ENCODE data around the gene PTPRD. TPM values are rescaled to one million over a fixed set of nuclear protein-coding genes. Genes with fewer than 3 reads are reported as not detected.

Gene PTPRD
- total RNA-seq, 1 donor from 2014 or later = 5.7 TPM

DNA sequence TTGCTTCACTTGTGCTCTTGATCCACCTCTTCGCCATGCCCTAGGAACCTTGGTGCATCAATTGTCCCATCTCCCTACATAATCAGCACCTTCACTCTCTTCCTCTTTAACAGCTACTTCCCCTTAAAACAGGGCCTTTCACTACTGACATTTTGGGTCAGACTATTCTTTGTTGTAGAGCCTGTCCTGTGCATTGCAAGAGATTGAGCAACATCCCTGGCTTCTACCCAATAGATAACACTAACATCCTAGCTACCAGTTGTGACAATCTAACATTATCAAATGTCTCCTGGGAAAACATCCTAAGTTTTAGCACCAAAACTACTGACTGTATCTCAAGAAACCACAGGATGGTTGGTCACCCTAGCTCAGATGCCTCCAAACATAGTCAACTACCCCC is 1958.9 kb downstream of the PTPRD start:
- H3K27ac Mint-ChIP-seq (ENCODE audit: unreplicated experiment) = no peak overlapping the region
- H3K4me3 Mint-ChIP-seq (ENCODE audit: unreplicated experiment) = no peak overlapping the region
- no peak for DNase-seq (ENCODE audit: low spot score)
- no peaks in the 10 kb centered on the region for H3K4me1 Mint-ChIP-seq (ENCODE audit: low read depth)
- H3K9me3 Mint-ChIP-seq (ENCODE audit: low read depth) = no peaks in the 10 kb centered on the region
- TF ChIP-seq, protein P1, sequence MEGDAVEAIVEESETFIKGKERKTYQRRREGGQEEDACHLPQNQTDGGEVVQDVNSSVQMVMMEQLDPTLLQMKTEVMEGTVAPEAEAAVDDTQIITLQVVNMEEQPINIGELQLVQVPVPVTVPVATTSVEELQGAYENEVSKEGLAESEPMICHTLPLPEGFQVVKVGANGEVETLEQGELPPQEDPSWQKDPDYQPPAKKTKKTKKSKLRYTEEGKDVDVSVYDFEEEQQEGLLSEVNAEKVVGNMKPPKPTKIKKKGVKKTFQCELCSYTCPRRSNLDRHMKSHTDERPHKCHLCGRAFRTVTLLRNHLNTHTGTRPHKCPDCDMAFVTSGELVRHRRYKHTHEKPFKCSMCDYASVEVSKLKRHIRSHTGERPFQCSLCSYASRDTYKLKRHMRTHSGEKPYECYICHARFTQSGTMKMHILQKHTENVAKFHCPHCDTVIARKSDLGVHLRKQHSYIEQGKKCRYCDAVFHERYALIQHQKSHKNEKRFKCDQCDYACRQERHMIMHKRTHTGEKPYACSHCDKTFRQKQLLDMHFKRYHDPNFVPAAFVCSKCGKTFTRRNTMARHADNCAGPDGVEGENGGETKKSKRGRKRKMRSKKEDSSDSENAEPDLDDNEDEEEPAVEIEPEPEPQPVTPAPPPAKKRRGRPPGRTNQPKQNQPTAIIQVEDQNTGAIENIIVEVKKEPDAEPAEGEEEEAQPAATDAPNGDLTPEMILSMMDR (IDR thresholded peaks at IDR 0.05) = no peak
- H3K36me3 Mint-ChIP-seq (ENCODE audit: low read depth) = no peaks in the 10 kb centered on the region
- H3K27me3 Mint-ChIP-seq (ENCODE audit: low read depth) = no peaks in the 10 kb centered on the region

DNA sequence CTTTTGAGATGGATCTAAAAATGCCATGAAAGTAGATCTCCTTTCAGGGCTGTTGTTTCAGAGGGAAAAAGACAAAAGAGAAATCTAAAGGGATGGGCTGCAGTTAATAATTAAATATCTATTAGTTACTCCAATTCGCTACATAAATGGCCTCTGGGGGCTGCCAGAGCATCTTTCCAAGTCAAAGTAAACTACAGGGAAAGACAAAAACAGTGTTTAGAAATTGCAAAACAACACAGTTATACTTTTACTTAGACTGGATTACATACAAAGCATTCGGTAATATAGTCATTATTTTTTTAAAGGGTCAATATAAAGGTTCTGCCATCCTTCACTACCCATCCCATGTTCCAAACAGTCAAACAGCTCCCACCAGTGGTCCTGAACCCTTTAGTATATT is 1959.7 kb downstream of the PTPRD start:
- DNase-seq (ENCODE audit: low spot score) = no peak
- no peaks in the 10 kb centered on the region for H3K36me3 Mint-ChIP-seq (ENCODE audit: low read depth)
- TF ChIP-seq, protein P1 (IDR thresholded peaks at IDR 0.05) = no peak
- H3K4me3 Mint-ChIP-seq (ENCODE audit: unreplicated experiment) = no peak overlapping the region
- no peak overlapping the region for H3K27ac Mint-ChIP-seq (ENCODE audit: unreplicated experiment)
- no peaks in the 10 kb centered on the region for H3K9me3 Mint-ChIP-seq (ENCODE audit: low read depth)
- H3K27me3 Mint-ChIP-seq (ENCODE audit: low read depth) = no peaks in the 10 kb centered on the region
- H3K4me1 Mint-ChIP-seq (ENCODE audit: low read depth) = peaks cover 3% of the 10 kb centered on the region

DNA sequence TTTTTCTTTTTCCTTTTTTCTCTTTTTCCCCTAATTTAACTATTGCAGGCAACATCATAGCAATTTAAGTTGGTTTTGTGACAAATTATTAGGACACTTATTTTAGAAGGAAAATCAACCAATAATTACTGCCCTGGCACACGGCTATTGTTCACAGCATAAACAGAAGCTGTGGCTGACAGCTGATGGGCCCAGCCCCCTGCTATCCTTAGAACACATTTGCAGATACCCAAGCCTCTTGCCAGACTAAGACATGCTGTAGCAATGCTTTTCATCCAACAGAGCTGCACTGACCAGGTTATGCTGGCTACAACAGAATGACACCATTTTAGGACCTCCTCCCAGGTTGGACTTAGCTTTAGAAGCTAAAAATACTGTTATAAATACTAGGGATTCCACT is 1960.5 kb downstream of the PTPRD start:
- Mint-ChIP-seq H3K9me3 (ENCODE audit: low read depth) (no peaks in the 10 kb centered on the region), H3K4me1 (ENCODE audit: low read depth) (peaks cover 3% of the 10 kb centered on the region), H3K27me3 (ENCODE audit: low read depth) (no peaks in the 10 kb centered on the region), H3K27ac (ENCODE audit: unreplicated experiment) (no peak overlapping the region), H3K36me3 (ENCODE audit: low read depth) (no peaks in the 10 kb centered on the region), H3K4me3 (ENCODE audit: unreplicated experiment) (no peak overlapping the region)
- DNase-seq (ENCODE audit: low spot score) = no peak
- TF ChIP-seq, protein P1 (IDR thresholded peaks at IDR 0.05) = no peak

DNA sequence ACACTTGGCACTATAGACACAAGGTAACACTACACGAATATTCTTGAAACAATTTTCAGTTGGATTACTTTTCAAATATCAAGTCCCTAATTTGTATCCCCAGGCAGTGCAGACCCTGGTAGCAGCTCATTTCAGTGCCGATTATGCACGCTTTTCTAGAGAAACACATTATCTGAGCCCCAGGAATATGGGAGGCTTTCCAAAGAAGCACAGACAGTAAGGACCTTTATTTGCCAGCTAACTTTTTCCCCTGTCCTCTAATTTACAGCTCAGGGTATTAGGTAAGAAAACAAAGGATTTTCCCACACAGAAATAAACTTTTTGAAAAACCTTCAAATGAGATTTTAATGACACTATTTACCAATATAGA is 1961.0 kb downstream of the PTPRD start:
- H3K27me3 Mint-ChIP-seq (ENCODE audit: low read depth) = no peaks in the 10 kb centered on the region
- no peak for DNase-seq (ENCODE audit: low spot score)
- H3K27ac Mint-ChIP-seq (ENCODE audit: unreplicated experiment) = no peak overlapping the region
- H3K36me3 Mint-ChIP-seq (ENCODE audit: low read depth) = no peaks in the 10 kb centered on the region
- TF ChIP-seq, protein P1 (IDR thresholded peaks at IDR 0.05) = no peak
- peaks cover 3% of the 10 kb centered on the region for H3K4me1 Mint-ChIP-seq (ENCODE audit: low read depth)
- H3K9me3 Mint-ChIP-seq (ENCODE audit: low read depth) = no peaks in the 10 kb centered on the region
- no peak overlapping the region for H3K4me3 Mint-ChIP-seq (ENCODE audit: unreplicated experiment)

DNA sequence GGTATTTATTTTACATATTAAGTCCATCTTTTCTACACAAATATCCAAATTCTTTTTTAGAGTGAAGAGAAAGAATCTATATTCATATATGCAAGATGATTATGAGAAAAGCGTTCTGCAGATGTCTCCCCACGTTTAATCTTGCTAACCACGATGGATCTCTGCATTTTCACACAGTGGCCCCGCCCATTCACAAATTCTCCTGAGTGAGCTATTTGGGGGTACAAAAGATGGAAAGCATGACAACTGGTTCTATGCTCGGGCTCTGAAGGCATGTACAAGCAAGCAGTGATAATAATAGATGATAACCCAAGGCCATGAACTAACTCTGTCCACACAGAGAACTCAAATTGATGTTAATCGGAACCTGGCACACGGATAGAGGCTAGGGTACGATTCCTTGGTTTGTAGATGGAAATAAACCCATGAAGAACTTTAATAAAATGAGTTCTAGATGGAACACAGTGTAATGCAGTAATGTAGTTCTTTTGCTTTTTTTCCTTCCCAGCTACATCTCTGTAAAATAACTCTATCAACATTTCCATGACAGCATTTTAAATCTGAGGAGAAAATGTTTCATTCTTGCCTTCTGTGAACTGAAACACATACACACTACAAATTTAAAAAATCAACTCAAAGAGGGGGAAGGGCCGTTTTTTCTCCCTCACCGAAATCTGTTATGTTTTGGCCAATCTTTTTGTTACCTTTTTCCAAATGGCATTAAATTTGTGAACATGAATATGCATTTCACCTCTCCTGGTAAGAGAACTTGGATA is 1961.5 kb downstream of the PTPRD start:
- H3K4me1 Mint-ChIP-seq (ENCODE audit: low read depth) = peaks cover 3% of the 10 kb centered on the region
- no peaks in the 10 kb centered on the region for H3K27me3 Mint-ChIP-seq (ENCODE audit: low read depth)
- TF ChIP-seq, protein P1 (IDR thresholded peaks at IDR 0.05) = no peak
- no peak overlapping the region for H3K4me3 Mint-ChIP-seq (ENCODE audit: unreplicated experiment)
- no peak for DNase-seq (ENCODE audit: low spot score)
- H3K36me3 Mint-ChIP-seq (ENCODE audit: low read depth) = no peaks in the 10 kb centered on the region
- H3K9me3 Mint-ChIP-seq (ENCODE audit: low read depth) = no peaks in the 10 kb centered on the region
- no peak overlapping the region for H3K27ac Mint-ChIP-seq (ENCODE audit: unreplicated experiment)

All from chondrocyte (in vitro differentiated cells).